H9 (cell line): ENCODE data around the gene SH3RF2. TPM values are rescaled to one million over a fixed set of nuclear protein-coding genes. Genes with fewer than 3 reads are reported as not detected.

ENCODE experiments used
- DNase-seq: peaks from one replicate; pipeline ENCODE4 v3.0.0-alpha.2; 2017
- H2AFZ ChIP-seq: one replicate; pipeline ENCODE4 v1.6.1; 2013; ENCODE audit warnings: mild to moderate bottlenecking, low read length, control low read depth, moderate library complexity
- H2AK5ac ChIP-seq: 2 replicates; pipeline ENCODE4 v1.6.1; 2013; ENCODE audit warnings: low read length, control low read depth, mixed read lengths; ENCODE audit not compliant: insufficient read length
- H2BK120ac ChIP-seq: one replicate; pipeline ENCODE4 v1.6.1; 2013; ENCODE audit warnings: low read depth, mild to moderate bottlenecking, low read length, control low read depth, inconsistent platforms; ENCODE audit not compliant: poor library complexity, severe bottlenecking
- H2BK12ac ChIP-seq: 2 replicates; pipeline ENCODE4 v1.6.1; 2013; ENCODE audit warnings: low read length, control low read depth, mixed read lengths, low read depth; ENCODE audit not compliant: insufficient read length
- H2BK15ac ChIP-seq: 2 replicates; pipeline ENCODE4 v1.6.1; 2013; ENCODE audit warnings: low read depth, low read length, control low read depth
- H2BK20ac ChIP-seq: one replicate; pipeline ENCODE4 v1.6.1; 2013; ENCODE audit warnings: low read depth, mild to moderate bottlenecking, low read length, control low read depth, inconsistent platforms; ENCODE audit not compliant: poor library complexity, severe bottlenecking
- H2BK5ac ChIP-seq: 2 replicates; pipeline ENCODE4 v1.6.1; 2013; ENCODE audit warnings: low read length, control low read depth, mixed read lengths; ENCODE audit not compliant: insufficient read length
- H3K14ac ChIP-seq: 2 replicates; pipeline ENCODE4 v1.6.1; 2013; ENCODE audit warnings: low read length, control low read depth; ENCODE audit not compliant: insufficient read depth
- H3K18ac ChIP-seq: 2 replicates; pipeline ENCODE4 v1.6.1; 2013; ENCODE audit warnings: low read depth, mild to moderate bottlenecking, mixed read lengths, low read length, control low read depth; ENCODE audit not compliant: insufficient read length
- H3K23ac ChIP-seq: 2 replicates; pipeline ENCODE4 v1.6.1; 2013; ENCODE audit warnings: low read length, control low read depth, mixed read lengths, low read depth; ENCODE audit not compliant: insufficient read length
- H3K23me2 ChIP-seq: 2 replicates; pipeline ENCODE4 v1.6.1; 2013; ENCODE audit warnings: low read depth, mild to moderate bottlenecking, mixed read lengths, low read length, control low read depth; ENCODE audit not compliant: insufficient read length, poor library complexity, severe bottlenecking
- H3K27ac ChIP-seq: 2 replicates; pipeline ENCODE4 v1.5.1; 2013; ENCODE audit warnings: low read length, control low read depth, mixed read lengths, low read depth; ENCODE audit not compliant: insufficient read length
- H3K27me3 ChIP-seq: 2 replicates; pipeline ENCODE4 v1.6.1; 2013; ENCODE audit warnings: low read length, control low read depth, inconsistent platforms; ENCODE audit not compliant: insufficient read depth
- H3K4ac ChIP-seq: 2 replicates; pipeline ENCODE4 v1.6.1; 2013; ENCODE audit warnings: low read depth, mild to moderate bottlenecking, control low read depth, inconsistent platforms, low read length, moderate library complexity
- H3K4me1 ChIP-seq: 2 replicates; pipeline ENCODE4 v1.6.1; 2013; ENCODE audit warnings: low read length, control low read depth, inconsistent platforms; ENCODE audit not compliant: insufficient read depth
- H3K4me2 ChIP-seq: 2 replicates; pipeline ENCODE4 v1.6.1; 2013; ENCODE audit warnings: low read length, control low read depth, mixed read lengths; ENCODE audit not compliant: insufficient read length, insufficient read depth
- H3K56ac ChIP-seq: 2 replicates; pipeline ENCODE4 v1.6.1; 2013; ENCODE audit warnings: low read depth, mild to moderate bottlenecking, mixed read lengths, low read length, control low read depth; ENCODE audit not compliant: insufficient read length
- H3K79me1 ChIP-seq: 2 replicates; pipeline ENCODE4 v1.6.1; 2013; ENCODE audit warnings: low read depth, mild to moderate bottlenecking, moderate library complexity, low read length, control low read depth, inconsistent platforms; ENCODE audit not compliant: insufficient read depth, poor library complexity, severe bottlenecking
- H3K79me2 ChIP-seq: 2 replicates; pipeline ENCODE4 v1.6.1; 2013; ENCODE audit warnings: low read length, control low read depth, inconsistent platforms; ENCODE audit not compliant: insufficient read depth
- H3K9ac ChIP-seq: 2 replicates; pipeline ENCODE4 v1.6.1; 2013; ENCODE audit warnings: low read length, control low read depth, mixed read lengths; ENCODE audit not compliant: insufficient read length; ENCODE audit errors: extremely low read depth
- H3K9me3 ChIP-seq: one replicate; pipeline ENCODE4 v1.6.1; 2013; ENCODE audit warnings: low read depth, low read length, inconsistent platforms; ENCODE audit not compliant: control insufficient read depth
- H3T11ph ChIP-seq: one replicate; pipeline ENCODE4 v1.6.1; 2013; ENCODE audit warnings: mild to moderate bottlenecking, low read length, control low read depth, inconsistent platforms
- H4K20me1 ChIP-seq: one replicate; pipeline ENCODE4 v1.6.1; 2013; ENCODE audit not compliant: control insufficient read depth, insufficient read length, insufficient read depth
- H4K5ac ChIP-seq: 2 replicates; pipeline ENCODE4 v1.6.1; 2013; ENCODE audit warnings: low read depth, mild to moderate bottlenecking, mixed read lengths, low read length, control low read depth; ENCODE audit not compliant: insufficient read length
- H4K8ac ChIP-seq: replicated peaks from 2 replicates; pipeline ENCODE4 v1.6.1; 2013; ENCODE audit warnings: low read length, control low read depth, mixed read lengths, low read depth; ENCODE audit not compliant: insufficient read length
- H4K91ac ChIP-seq: 2 replicates; pipeline ENCODE4 v1.6.1; 2013; ENCODE audit warnings: low read depth, mild to moderate bottlenecking, moderate library complexity, mixed read lengths, low read length, control low read depth; ENCODE audit not compliant: insufficient read length
- H3K27ac Mint-ChIP-seq, 3 experiments: 2 replicates in 2 of 3; 3 replicates in 1 of 3; pipeline ENCODE4 v1.8.0; 2020 to 2021; ENCODE audit warnings: mixed read lengths in 3 of 3, mild to moderate bottlenecking in 1 of 3, moderate library complexity in 1 of 3
- H3K27me3 Mint-ChIP-seq: 2 replicates; pipeline ENCODE4 v1.8.0; 2021; ENCODE audit warnings: low read depth, mild to moderate bottlenecking, moderate library complexity, mixed read lengths
- H3K36me3 Mint-ChIP-seq, 3 experiments: 2 replicates in 2 of 3; 3 replicates in 1 of 3; pipeline ENCODE4 v1.8.0; 2020 to 2021; ENCODE audit warnings: low read depth in 3 of 3, mixed read lengths in 3 of 3; ENCODE audit not compliant: insufficient read depth in 1 of 3
- H3K4me1 Mint-ChIP-seq, 2 experiments: 2 replicates each; pipeline ENCODE4 v1.8.0; 2020; ENCODE audit warnings: mixed read lengths in 2 of 2
- H3K4me3 Mint-ChIP-seq, 2 experiments: 2 replicates in 1 of 2; 3 replicates in 1 of 2; pipeline ENCODE4 v1.8.0; 2020 to 2021; ENCODE audit warnings: mild to moderate bottlenecking in 2 of 2, mixed read lengths in 2 of 2, moderate library complexity in 1 of 2
- H3K9me3 Mint-ChIP-seq, 2 experiments: 2 replicates in 1 of 2; 3 replicates in 1 of 2; pipeline ENCODE4 v1.8.0; 2020; ENCODE audit warnings: mild to moderate bottlenecking in 2 of 2, mixed read lengths in 2 of 2, moderate library complexity in 1 of 2
- CTCF ChIP-seq: fragments of 200-600 bp; sonication (generic); conservative IDR thresholded peaks from 3 replicates; pipeline ENCODE4 v1.8.0; 2021; ENCODE audit warnings: antibody characterized with exemption, mild to moderate bottlenecking
- WGBS: extraction: QIAGEN DNeasy Blood & Tissue Kit; methylation state at CpG from one replicate; pipeline ENCODE4 v1.1.7; 2013; ENCODE audit warnings: missing lambda C conversion rate, low lambda C conversion rate, mixed read lengths; ENCODE audit not compliant: insufficient read length; ENCODE audit errors: extremely low coverage; 5-methylcytosine and 5-hydroxymethylcytosine counted together
- total RNA-seq: library from RNA; stranded (reverse); gene quantifications from 2 replicates; pipeline ENCODE4 v1.2.1, GENCODE V29; 2021

Gene SH3RF2
- total RNA-seq, 1 experiment from 2014 or later: 0.66 TPM

GRCh38 chr5:146071171-146071570, 134.8 kb downstream of the SH3RF2 start:
- H3K4me1 Mint-ChIP-seq: peaks cover 42 to 43% of the 10 kb centered on the region in 2 experiments
- H3K9me3 Mint-ChIP-seq: no peaks in the 10 kb centered on the region
- Histone ChIP-seq H4K5ac (no peak overlapping the region), H4K8ac (no peak overlapping the region), H4K91ac (no peak overlapping the region), H3T11ph (no peak overlapping the region), H2BK5ac (no peak overlapping the region), H2BK15ac (no peak overlapping the region), H3K18ac (no peak overlapping the region), H3K4me2 (no peak overlapping the region), H3K56ac (no peak overlapping the region), H3K9ac (no peak overlapping the region), H3K4ac (no peak overlapping the region), H3K23me2 (no peaks in the 10 kb centered on the region), H3K79me2 (no peaks in the 10 kb centered on the region), H3K14ac (no peak overlapping the region), H3K27me3 (no peaks in the 10 kb centered on the region; the same call in 1 of the 2 replicates), H4K20me1 (no peaks in the 10 kb centered on the region), H2AFZ (no peak overlapping the region), H3K79me1 (no peaks in the 10 kb centered on the region), H3K4me1 (peaks cover 15% of the 10 kb centered on the region; the same call in 1 of the 2 replicates), H3K9me3 (no peaks in the 10 kb centered on the region), H3K27ac (no peak overlapping the region), H2BK20ac (no peak overlapping the region), H2BK120ac (no peak overlapping the region), H3K23ac (no peak overlapping the region), H2AK5ac (no peak overlapping the region), H2BK12ac (no peak overlapping the region)
- WGBS: no CpG with 5 or more reads among the region's 4 CpGs
- H3K27me3 Mint-ChIP-seq: peaks cover 33% of the 10 kb centered on the region
- DNase-seq: no peak
- H3K27ac Mint-ChIP-seq: no peak overlapping the region
- H3K4me3 Mint-ChIP-seq: no peak overlapping the region
- TF ChIP-seq CTCF: no peak
- H3K36me3 Mint-ChIP-seq: no peaks in the 10 kb centered on the region; a peak in 1 of 7 replicates
